ENCODE data around the gene RNF217.

DNA sequence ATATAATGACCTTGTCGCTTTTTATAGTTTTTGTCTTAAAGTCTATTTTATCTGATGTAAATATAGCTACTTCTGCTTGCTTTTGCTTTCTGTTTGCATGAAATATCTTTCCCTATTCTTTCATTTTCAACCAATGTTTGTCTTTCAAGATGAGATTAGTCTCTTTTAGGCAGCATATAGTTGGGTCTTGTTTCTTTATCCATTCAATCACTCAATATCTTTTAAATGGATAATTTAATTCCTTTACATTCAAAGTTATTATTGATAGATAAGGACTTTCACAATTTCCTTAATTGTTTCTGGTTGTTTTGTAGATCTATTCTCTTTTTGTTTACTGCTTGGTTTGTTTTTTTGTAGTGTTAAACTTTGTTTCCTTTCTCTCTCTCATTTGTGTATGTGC is 147.8 kb downstream of the RNF217 start:
- no peak for TF ChIP-seq POLR2A (IDR thresholded peaks at IDR 0.05)
- TF ChIP-seq, protein P1, sequence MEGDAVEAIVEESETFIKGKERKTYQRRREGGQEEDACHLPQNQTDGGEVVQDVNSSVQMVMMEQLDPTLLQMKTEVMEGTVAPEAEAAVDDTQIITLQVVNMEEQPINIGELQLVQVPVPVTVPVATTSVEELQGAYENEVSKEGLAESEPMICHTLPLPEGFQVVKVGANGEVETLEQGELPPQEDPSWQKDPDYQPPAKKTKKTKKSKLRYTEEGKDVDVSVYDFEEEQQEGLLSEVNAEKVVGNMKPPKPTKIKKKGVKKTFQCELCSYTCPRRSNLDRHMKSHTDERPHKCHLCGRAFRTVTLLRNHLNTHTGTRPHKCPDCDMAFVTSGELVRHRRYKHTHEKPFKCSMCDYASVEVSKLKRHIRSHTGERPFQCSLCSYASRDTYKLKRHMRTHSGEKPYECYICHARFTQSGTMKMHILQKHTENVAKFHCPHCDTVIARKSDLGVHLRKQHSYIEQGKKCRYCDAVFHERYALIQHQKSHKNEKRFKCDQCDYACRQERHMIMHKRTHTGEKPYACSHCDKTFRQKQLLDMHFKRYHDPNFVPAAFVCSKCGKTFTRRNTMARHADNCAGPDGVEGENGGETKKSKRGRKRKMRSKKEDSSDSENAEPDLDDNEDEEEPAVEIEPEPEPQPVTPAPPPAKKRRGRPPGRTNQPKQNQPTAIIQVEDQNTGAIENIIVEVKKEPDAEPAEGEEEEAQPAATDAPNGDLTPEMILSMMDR (IDR thresholded peaks at IDR 0.05): no peak

Measured in transverse colon (tissue), 3 donors.